PC-3 (cell line): ENCODE data around the gene PTH2.

Experiments
- EZH2phosphoT487 ChIP-seq: fragments of 300-600 bp; sonication (generic); IDR thresholded peaks from 2 replicates; pipeline ENCODE4 v1.6.1; 2018; ENCODE audit warnings: mild to moderate bottlenecking, antibody characterized with exemption, low read length, borderline replicate concordance
- TF ChIP-seq, protein P1 (sequence below): fragments of 300-600 bp; sonication (generic); conservative IDR thresholded peaks from 2 replicates; pipeline ENCODE4 v1.5.1; 2017; ENCODE audit warnings: antibody characterized with exemption, low read depth, mild to moderate bottlenecking, low read length

DNA sequence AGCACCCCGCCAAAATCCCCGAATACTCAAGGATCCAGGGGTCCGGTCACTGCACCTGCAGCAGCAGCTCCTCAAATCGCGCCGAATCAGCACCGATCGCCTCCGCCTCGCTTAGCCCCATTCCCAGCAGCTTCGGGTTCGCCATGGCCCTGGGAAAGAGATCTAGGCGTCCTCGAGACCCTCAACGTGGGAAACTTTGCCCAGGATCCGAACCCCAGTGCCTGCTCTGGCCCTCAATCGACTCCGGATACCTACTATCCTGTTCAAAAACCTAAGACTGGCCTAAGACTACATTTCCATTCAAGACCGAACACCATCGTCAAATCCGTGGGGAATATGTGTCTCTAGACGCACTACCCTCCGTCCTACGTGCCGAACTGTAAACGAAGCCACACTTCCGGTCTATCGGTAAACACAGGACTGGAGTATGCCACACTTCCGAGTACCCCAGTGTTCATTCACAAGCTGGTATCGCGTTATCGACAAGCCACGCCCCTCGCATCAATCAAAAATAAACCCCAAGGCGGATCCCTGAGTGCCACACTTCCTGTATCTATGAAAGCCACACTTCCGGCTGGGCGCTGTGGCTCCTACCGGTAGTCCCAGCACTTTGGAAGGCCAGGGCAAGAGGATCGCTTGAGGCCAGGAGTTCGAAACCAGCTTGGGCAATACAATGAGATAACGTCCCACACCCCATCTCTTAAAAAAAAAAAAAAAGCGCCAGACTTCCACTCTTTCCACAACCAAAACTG, 28.4 kb upstream of the PTH2 start, which contains the start of gene PIH1D1:
- TF ChIP-seq, protein P1, sequence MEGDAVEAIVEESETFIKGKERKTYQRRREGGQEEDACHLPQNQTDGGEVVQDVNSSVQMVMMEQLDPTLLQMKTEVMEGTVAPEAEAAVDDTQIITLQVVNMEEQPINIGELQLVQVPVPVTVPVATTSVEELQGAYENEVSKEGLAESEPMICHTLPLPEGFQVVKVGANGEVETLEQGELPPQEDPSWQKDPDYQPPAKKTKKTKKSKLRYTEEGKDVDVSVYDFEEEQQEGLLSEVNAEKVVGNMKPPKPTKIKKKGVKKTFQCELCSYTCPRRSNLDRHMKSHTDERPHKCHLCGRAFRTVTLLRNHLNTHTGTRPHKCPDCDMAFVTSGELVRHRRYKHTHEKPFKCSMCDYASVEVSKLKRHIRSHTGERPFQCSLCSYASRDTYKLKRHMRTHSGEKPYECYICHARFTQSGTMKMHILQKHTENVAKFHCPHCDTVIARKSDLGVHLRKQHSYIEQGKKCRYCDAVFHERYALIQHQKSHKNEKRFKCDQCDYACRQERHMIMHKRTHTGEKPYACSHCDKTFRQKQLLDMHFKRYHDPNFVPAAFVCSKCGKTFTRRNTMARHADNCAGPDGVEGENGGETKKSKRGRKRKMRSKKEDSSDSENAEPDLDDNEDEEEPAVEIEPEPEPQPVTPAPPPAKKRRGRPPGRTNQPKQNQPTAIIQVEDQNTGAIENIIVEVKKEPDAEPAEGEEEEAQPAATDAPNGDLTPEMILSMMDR, result no peak
- TF ChIP-seq EZH2phosphoT487, result no peak
